Measurements from ENCODE around the gene MKI67. TPM values are rescaled to one million over a fixed set of nuclear protein-coding genes. Genes with fewer than 3 reads are reported as not detected.

Gene MKI67
- polyA plus RNA-seq, 1 donor from 2014 or later, result 0.16 TPM

DNA sequence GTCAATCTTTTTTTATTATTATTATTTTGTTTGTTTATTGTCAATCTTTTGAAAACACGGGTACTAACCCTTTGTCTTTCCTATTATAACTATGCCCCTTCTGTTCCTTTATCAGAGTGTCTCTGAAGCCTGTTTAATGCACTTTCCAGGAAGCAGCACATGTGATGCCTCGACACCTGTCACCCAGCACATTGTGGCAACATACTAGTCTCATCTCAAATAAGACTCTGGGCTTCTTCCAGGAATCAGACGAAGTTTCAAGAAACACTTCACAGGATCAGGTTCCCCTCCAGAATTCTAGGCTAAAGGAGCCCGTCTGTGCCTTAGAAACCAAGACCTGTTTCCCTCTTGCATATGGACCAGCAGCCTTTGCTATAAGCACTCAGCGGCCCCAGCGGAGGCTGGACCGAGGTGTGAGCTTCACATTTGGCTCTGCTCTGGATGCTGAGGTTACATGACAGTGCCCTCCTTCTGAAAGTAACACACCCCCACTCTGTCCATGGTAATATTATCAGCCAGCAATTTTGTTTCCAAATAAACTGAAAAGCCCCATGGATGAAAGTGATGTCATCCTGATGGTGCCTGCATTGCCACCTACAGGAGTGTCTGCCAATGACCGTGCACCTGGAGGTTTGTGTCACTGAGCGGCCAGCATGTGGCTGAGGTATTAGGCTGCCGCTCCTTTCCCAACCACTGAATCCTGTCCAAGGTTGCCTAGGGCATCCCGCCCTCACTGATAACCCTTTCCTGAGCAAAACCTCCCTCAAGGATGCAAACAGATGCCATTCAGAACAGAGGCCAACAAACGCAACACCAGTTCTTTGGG lies 38.1 kb downstream of the MKI67 start:
- no peaks in the 10 kb centered on the region for H3F3A ChIP-seq (ENCODE audit: insufficient read depth, low read length, poor library complexity, severe bottlenecking)
- H3K4me3 ChIP-seq (ENCODE audit: low read length), result no peak overlapping the region
- no peak overlapping the region for H3K4me2 ChIP-seq (ENCODE audit: low read length)
- H3K9ac ChIP-seq (ENCODE audit: low read length), result no peak overlapping the region
- TF ChIP-seq, protein P1, sequence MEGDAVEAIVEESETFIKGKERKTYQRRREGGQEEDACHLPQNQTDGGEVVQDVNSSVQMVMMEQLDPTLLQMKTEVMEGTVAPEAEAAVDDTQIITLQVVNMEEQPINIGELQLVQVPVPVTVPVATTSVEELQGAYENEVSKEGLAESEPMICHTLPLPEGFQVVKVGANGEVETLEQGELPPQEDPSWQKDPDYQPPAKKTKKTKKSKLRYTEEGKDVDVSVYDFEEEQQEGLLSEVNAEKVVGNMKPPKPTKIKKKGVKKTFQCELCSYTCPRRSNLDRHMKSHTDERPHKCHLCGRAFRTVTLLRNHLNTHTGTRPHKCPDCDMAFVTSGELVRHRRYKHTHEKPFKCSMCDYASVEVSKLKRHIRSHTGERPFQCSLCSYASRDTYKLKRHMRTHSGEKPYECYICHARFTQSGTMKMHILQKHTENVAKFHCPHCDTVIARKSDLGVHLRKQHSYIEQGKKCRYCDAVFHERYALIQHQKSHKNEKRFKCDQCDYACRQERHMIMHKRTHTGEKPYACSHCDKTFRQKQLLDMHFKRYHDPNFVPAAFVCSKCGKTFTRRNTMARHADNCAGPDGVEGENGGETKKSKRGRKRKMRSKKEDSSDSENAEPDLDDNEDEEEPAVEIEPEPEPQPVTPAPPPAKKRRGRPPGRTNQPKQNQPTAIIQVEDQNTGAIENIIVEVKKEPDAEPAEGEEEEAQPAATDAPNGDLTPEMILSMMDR (IDR thresholded peaks at IDR 0.05; ENCODE audit: poor library complexity, severe bottlenecking), result peak; percentile 31
- TF ChIP-seq, protein P2, sequence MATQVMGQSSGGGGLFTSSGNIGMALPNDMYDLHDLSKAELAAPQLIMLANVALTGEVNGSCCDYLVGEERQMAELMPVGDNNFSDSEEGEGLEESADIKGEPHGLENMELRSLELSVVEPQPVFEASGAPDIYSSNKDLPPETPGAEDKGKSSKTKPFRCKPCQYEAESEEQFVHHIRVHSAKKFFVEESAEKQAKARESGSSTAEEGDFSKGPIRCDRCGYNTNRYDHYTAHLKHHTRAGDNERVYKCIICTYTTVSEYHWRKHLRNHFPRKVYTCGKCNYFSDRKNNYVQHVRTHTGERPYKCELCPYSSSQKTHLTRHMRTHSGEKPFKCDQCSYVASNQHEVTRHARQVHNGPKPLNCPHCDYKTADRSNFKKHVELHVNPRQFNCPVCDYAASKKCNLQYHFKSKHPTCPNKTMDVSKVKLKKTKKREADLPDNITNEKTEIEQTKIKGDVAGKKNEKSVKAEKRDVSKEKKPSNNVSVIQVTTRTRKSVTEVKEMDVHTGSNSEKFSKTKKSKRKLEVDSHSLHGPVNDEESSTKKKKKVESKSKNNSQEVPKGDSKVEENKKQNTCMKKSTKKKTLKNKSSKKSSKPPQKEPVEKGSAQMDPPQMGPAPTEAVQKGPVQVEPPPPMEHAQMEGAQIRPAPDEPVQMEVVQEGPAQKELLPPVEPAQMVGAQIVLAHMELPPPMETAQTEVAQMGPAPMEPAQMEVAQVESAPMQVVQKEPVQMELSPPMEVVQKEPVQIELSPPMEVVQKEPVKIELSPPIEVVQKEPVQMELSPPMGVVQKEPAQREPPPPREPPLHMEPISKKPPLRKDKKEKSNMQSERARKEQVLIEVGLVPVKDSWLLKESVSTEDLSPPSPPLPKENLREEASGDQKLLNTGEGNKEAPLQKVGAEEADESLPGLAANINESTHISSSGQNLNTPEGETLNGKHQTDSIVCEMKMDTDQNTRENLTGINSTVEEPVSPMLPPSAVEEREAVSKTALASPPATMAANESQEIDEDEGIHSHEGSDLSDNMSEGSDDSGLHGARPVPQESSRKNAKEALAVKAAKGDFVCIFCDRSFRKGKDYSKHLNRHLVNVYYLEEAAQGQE (IDR thresholded peaks at IDR 0.05; ENCODE audit: borderline replicate concordance), result no peak
- TF ChIP-seq EP300 (conservative IDR thresholded peaks at IDR 0.05; ENCODE audit: poor library complexity, severe bottlenecking), result no peak
- no peaks in the 10 kb centered on the region for H4K20me1 ChIP-seq (ENCODE audit: insufficient read depth)
- H3K9me2 ChIP-seq (ENCODE audit: insufficient read depth, low read length), result no peaks in the 10 kb centered on the region
- H3K79me2 ChIP-seq (replicated peaks; ENCODE audit: insufficient read depth, low read length), result no peaks in the 10 kb centered on the region
- H3K9me3 ChIP-seq (ENCODE audit: low read length), result no peaks in the 10 kb centered on the region
- no peak overlapping the region for H3K27ac ChIP-seq (ENCODE audit: low read length)
- H3K27me3 ChIP-seq (ENCODE audit: insufficient read depth, low read depth, low read length), result no peaks in the 10 kb centered on the region
- no peak overlapping the region for H2AFZ ChIP-seq (ENCODE audit: low read depth, low read length)
- H3K36me3 ChIP-seq (ENCODE audit: insufficient read depth, low read length), result no peaks in the 10 kb centered on the region

DNA sequence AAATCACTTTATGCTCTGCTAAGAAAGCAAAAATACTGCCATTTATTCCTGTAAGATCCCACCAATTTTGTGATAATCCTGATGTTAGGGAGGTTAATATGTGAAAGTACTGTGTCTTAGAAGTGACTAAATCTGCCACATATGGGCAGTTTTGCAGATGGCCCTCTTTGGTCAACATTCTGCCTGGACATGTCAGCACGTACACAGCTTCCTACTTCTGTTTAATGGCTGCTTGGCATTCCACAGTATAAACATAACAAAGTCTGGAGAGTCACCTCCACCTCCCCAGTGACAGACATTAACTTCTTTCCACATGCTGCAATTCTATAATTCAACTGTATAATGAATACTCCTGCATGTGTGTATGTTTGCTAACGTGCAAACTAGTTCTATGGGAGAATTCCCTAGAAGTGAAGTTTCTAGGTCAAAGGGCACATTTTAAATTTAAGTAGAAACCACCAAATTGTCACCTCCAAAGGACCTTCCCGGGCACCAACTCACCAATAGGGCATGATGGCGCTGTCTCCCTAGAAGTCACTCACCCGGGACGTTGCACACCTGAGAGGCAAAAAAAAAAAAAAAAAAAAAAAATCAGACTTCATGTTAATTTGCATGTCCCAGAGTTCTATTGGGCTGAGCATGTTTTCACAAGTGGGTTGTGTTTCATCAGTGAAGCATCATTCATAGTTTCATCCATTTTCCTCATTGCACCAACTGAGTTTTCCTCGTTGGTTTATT lies 38.9 kb downstream of the MKI67 start:
- Histone ChIP-seq H4K20me1 (ENCODE audit: insufficient read depth) (no peaks in the 10 kb centered on the region), H3K9ac (ENCODE audit: low read length) (no peak overlapping the region), H2AFZ (ENCODE audit: low read depth, low read length) (no peak overlapping the region), H3K4me2 (ENCODE audit: low read length) (no peak overlapping the region), H3K9me3 (ENCODE audit: low read length) (no peaks in the 10 kb centered on the region), H3K27ac (ENCODE audit: low read length) (no peak overlapping the region), H3K36me3 (ENCODE audit: insufficient read depth, low read length) (no peaks in the 10 kb centered on the region), H3K4me3 (ENCODE audit: low read length) (no peak overlapping the region), H3K79me2 (replicated peaks; ENCODE audit: insufficient read depth, low read length) (no peaks in the 10 kb centered on the region), H3K27me3 (ENCODE audit: insufficient read depth, low read depth, low read length) (no peaks in the 10 kb centered on the region), H3F3A (ENCODE audit: insufficient read depth, low read length, poor library complexity, severe bottlenecking) (no peaks in the 10 kb centered on the region), H3K9me2 (ENCODE audit: insufficient read depth, low read length) (no peaks in the 10 kb centered on the region)
- TF ChIP-seq EP300 (conservative IDR thresholded peaks at IDR 0.05; ENCODE audit: poor library complexity, severe bottlenecking), result no peak
- TF ChIP-seq POLR2AphosphoS5 (IDR thresholded peaks at IDR 0.05), result no peak
- no peak for TF ChIP-seq TAF1 (IDR thresholded peaks at IDR 0.05; ENCODE audit: low read depth)
- TF ChIP-seq RAD21 (conservative IDR thresholded peaks at IDR 0.05), result no peak
- TF ChIP-seq, protein P2 (IDR thresholded peaks at IDR 0.05; ENCODE audit: borderline replicate concordance), result no peak
- no peak for TF ChIP-seq EZH2 (IDR thresholded peaks at IDR 0.05; ENCODE audit: borderline replicate concordance, insufficient read depth, low read length, poor library complexity, severe bottlenecking)
- no peak for TF ChIP-seq SMC3 (conservative IDR thresholded peaks at IDR 0.05; ENCODE audit: poor library complexity)
- TF ChIP-seq MXI1 (conservative IDR thresholded peaks at IDR 0.05; ENCODE audit: poor library complexity, severe bottlenecking), result no peak
- TF ChIP-seq, protein P1 (IDR thresholded peaks at IDR 0.05; ENCODE audit: poor library complexity, severe bottlenecking), result no peak
